NCI-H146 treated with DMSO at 0.1 percent for 48 hours (cell line): ENCODE data around the gene RBM10.

Source experiments
- DNase-seq: peaks from one replicate; lab custom pipeline; 2025; ENCODE audit not compliant: unreplicated experiment; lab: John Stamatoyannopoulos, UW

The RBM10 gene

DNA sequence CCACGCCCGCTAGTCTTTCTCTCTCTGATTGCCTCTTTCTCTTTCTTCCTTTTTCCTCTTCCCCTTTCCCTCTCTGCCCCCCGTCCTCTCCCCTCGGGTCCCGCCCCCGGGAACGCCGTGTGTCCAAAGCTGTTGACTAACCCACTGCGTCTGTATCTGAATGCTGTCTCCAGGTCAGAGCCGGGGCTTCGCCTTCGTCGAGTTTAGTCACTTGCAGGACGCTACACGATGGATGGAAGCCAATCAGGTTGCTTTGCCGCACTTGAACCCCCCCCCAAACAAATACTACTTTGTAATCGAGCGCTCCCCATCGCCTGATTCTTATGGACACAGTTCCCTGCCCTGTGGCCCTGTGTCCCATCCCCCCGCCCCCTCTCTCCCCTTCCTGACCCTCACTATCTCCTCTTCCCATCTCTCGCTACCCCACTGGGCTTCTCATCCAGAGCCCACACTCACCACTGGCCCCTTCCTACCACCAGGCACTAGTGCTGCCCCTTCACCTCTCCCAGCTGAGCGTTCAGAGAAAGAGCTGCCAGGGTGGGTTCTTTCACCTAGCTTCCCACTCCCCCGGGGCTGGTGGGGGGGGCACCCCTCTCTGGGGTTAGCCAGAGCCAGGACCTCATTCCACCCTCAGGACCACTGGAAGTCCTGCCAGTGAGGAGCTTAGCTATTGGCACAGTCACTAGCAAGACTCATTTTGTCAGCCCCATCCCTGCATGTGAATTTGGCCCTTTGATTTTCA, 30.0 kb downstream of the RBM10 start:
- DNase-seq = no peak

DNA sequence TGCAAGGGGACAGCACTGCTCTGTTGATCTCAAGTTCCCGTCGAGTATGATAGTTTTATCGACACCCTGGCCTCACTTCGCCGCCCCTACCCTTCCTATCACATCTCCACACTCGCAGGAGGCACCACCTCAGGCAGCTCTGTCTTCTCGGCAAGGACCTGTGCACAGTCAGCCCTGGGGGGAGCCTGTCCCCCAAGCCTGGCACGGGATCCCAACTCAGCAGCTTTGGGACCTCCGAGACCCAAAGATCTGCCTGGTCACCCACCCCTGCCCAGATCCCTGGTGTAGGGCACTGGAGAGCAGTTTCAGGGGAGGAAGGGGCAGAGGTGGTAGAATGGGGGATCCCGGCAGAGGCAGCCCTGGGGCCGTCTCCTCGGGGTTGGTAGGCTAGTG, 30.6 kb downstream of the RBM10 start:
- DNase-seq = no peak

- DNase-seq = no peak
These were observed 31.2 kb downstream of the RBM10 start for GRCh38 chrX:47176101-47176740.

DNA sequence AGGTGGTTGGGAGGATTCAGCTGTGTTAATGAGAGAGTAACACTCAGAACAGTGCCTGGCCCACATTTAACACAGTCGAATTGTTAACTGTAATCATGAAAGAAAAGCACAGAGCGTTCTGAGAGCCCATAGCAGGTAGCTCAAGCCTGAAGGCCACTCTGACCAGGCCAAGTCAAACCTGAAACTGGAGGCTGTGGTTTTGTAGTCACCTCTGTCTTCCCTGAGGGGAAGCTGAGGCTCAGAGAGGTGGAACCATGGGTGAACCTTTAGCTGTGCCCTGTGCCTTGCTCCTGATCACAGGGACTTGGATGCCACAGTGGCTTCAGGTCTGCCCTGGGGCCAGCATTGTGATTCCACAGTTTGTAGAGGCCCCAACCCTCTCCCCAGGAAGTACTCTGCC, 32.1 kb downstream of the RBM10 start:
- DNase-seq = no peak

- no peak for DNase-seq
These were observed 33.3 kb downstream of the RBM10 start for GRCh38 chrX:47178337-47178736.

DNA sequence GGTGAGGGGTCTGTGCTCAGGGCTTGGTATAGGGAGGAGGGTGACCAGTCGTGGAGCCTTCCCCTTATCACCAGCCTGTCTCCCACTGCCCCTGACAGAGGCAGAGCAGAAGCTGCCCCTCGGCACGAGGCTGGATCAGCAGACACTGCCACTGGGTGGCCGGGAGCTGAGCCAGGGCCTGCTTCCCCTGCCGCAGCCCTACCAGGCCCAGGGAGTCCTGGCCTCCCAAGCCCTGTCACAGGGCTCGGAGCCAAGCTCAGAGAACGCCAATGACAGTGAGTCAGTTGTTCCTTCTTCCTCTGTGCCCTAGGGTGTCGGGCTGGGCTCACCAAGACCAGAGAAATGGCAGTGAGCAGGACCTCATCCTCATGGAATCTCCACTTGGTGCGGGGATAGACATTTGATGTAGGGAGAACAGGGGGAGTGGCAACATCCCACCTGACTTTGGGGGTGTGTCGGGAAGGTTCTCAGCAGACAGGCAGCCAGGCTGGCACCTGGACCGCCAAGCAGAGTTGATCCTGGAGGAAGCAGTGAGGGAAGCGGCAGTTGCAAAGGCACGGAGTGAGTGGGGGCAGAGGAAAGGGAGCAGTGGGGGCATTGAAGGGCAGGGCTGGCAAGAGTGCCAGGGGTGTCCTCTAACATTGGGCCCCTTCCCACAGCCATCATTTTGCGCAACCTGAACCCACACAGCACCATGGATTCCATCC, 34.4 kb downstream of the RBM10 start:
- no peak for DNase-seq

DNA sequence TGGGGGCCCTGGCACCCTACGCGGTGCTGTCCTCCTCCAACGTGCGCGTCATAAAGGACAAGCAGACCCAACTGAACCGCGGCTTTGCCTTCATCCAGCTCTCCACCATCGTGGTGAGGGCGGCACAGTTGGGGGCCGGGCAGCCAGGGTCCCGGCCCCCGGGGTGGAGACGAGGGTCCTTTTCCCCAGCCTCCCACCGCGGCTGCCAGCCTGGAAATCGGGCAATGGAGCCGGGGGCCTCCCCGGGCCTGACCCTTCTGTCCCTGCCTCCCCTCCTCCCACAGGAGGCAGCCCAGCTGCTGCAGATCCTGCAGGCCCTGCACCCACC, 34.9 kb downstream of the RBM10 start:
- no peak for DNase-seq

- DNase-seq = no peak
These were observed 35.3 kb downstream of the RBM10 start for GRCh38 chrX:47180346-47180745.

GRCh38 chrX:47181301-47181700, 36.3 kb downstream of the RBM10 start:
- no peak for DNase-seq

GRCh38 chrX:47182106-47182700, 37.2 kb downstream of the RBM10 start:
- no peak for DNase-seq

DNA sequence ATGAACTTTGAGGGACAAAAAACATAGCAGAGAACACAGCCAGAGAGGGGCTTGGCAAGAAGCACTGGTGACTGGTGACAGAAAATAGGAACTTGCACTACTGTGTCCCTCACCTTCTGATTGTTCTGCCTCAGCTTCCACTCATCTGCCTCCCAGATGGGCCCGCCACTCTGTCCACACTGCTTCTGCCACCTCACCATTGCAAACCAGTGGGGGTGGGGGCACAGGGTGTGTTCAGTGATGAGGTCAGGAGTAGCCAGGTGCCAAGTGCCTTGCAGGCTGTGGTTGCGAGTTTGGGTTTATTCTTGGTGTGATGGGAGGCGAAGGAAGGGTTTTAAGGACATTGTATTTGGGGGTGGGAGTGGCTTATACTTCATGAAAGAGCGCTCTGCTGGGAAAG, 39.5 kb downstream of the RBM10 start:
- no peak for DNase-seq

- no peak for DNase-seq
These were observed 40.2 kb downstream of the RBM10 start for GRCh38 chrX:47185241-47185640.

- no peak for DNase-seq
These were observed 41.2 kb downstream of the RBM10 start for GRCh38 chrX:47186096-47186740.

- DNase-seq = no peak
These were observed 42.2 kb downstream of the RBM10 start for GRCh38 chrX:47187106-47187677.

DNA sequence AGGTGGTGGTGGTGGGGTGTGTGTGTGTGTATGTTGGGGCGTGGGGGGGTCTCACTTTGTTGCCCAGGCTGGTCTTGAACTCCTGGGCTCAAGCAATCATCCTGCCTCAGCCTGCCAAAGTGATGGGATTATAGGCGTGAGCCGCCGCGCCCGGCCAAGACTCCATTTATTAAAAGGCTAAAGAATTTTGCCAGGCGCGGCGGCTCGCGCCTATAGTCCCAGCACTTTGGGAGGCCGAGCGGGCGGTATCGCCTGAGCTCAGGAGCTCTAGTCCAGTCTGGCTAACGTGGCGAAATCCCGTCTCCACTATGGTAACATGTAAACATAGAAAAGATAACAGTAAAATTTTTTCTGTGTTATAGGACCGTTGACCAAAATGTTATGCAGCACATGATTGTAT, 44.9 kb downstream of the RBM10 start:
- no peak for DNase-seq

GRCh38 chrX:47190445-47191269, 45.6 kb downstream of the RBM10 start:
- DNase-seq = peak; percentile 84

- peak; percentile 54 for DNase-seq
These were observed 46.3 kb downstream of the RBM10 start for GRCh38 chrX:47191331-47191730.

- no peak for DNase-seq
These were observed 46.9 kb downstream of the RBM10 start for GRCh38 chrX:47191806-47192401.

DNA sequence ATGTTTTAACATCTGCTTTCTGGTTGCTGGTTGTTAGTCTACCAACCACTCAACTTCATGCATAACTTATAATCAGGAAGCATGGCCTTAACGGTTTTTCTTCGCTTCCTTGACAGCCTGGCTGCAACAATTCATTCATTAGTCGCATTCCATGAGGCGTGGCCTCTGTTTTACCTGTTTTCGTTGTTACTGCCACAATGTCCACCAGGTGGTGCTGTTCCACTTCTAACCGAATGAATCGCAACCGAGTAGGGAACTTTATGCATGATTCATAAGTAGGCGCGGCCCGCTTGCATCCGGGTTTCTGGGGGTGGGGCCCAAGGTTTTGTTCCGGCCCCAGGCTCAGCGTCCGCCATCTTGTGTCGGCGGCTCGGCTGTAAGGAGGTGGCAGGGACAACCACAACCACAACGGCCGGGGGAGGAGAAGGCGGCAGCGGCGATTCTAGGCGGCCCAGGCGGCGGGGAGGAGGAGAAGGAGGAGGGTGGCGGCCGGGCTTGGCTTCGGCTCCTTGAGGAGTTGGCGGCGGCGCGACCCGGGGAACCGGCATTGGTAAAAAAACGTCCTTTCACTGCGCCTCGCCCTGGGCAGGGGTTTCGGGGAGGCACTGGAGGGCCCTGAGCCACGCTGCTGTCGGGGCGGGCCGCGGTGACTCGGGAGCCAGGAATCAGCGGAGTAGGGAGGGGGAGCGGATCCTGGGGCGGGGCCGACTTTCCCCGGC, 48.6 kb downstream of the RBM10 start, which contains the start of gene UBA1:
Gene UBA1, plus strand, starts transcription at position 355 of the 719 bp plus-strand sequence. CDS start 4,974 bp downstream, outside the sequence.
- DNase-seq = peak; percentile 90
